Measurements from ENCODE around the gene TMPRSS13.

Gene TMPRSS13

GRCh38 chr11:117857734-117858414 lies 71.3 kb downstream of the TMPRSS13 start:
- no peak for DNase-seq (ENCODE audit: low read depth in 4 of 4, low spot score in 1 of 4)

GRCh38 chr11:117855912-117856651 lies 73.1 kb downstream of the TMPRSS13 start:
- DNase-seq (ENCODE audit: low read depth in 4 of 4, low spot score in 1 of 4): no peak

- DNase-seq (ENCODE audit: low read depth in 4 of 4, low spot score in 1 of 4): no peak
These were observed 73.9 kb downstream of the TMPRSS13 start for GRCh38 chr11:117855186-117855845.

GRCh38 chr11:117852309-117852708 lies 76.9 kb downstream of the TMPRSS13 start:
- DNase-seq (ENCODE audit: low read depth in 4 of 4, low spot score in 1 of 4): no peak

GRCh38 chr11:117851852-117852251 lies 77.3 kb downstream of the TMPRSS13 start:
- no peak for DNase-seq (ENCODE audit: low read depth in 4 of 4, low spot score in 1 of 4)

GRCh38 chr11:117851106-117851505 lies 78.1 kb downstream of the TMPRSS13 start:
- DNase-seq (ENCODE audit: low read depth in 4 of 4, low spot score in 1 of 4): no peak

Measured in stimulated activated CD4-positive, alpha-beta T cell treated with anti-CD3 and anti-CD28 coated beads, Interleukin-1b, Interleukin-23, amount 100 ng/mL, for 24 hours (primary cell).